HepG2 (cell line): ENCODE measurements around the gene NPW. TPM values are rescaled to one million over a fixed set of nuclear protein-coding genes. Genes with fewer than 3 reads are reported as not detected.

Experiments
- BCL6 ChIP-seq: IDR thresholded peaks from 2 replicates; pipeline ENCODE4 v1.6.1; 2016; ENCODE audit warnings: missing genetic modification reagents, missing compliant biosample characterization
- MXD4 ChIP-seq: IDR thresholded peaks from 2 replicates; pipeline ENCODE4 v1.6.1; 2016; ENCODE audit warnings: mild to moderate bottlenecking, missing biosample characterization, missing genetic modification reagents
- RCOR2 ChIP-seq: IDR thresholded peaks from 2 replicates; pipeline ENCODE4 v1.6.1; 2016; ENCODE audit warnings: missing biosample characterization, missing genetic modification reagents
- TBX2 ChIP-seq: sonication (generic); formaldehyde crosslinking; IDR thresholded peaks from 2 replicates; pipeline ENCODE4 v1.5.0; 2020; ENCODE audit warnings: missing genetic modification reagents, mild to moderate bottlenecking, borderline replicate concordance
- ZBTB38 ChIP-seq: sonication (generic); formaldehyde crosslinking; IDR thresholded peaks from 2 replicates; pipeline ENCODE4 v1.5.1; 2020; ENCODE audit warnings: mild to moderate bottlenecking, missing genetic modification reagents
- ZNF136 ChIP-seq: sonication (generic); formaldehyde crosslinking; IDR thresholded peaks from 2 replicates; pipeline ENCODE4 v1.8.1; 2022; ENCODE audit warnings: low read depth, mild to moderate bottlenecking, moderate library complexity, missing genetic modification reagents
- ZNF333 ChIP-seq: sonication (generic); formaldehyde crosslinking; IDR thresholded peaks from 2 replicates; pipeline ENCODE4 v1.4.0; 2020; ENCODE audit warnings: mild to moderate bottlenecking, missing genetic modification reagents, borderline replicate concordance
- ZNF350 ChIP-seq: sonication (generic); formaldehyde crosslinking; IDR thresholded peaks from 2 replicates; pipeline ENCODE4 v1.4.0; 2020; ENCODE audit warnings: mild to moderate bottlenecking, low read depth, missing genetic modification reagents, borderline replicate concordance
- ZNF749 ChIP-seq: sonication (generic); formaldehyde crosslinking; IDR thresholded peaks from 2 replicates; pipeline ENCODE4 v1.8.0; 2022; ENCODE audit warnings: mild to moderate bottlenecking, missing genetic modification reagents, moderate library complexity, borderline replicate concordance
- ZNF839 ChIP-seq: sonication (generic); formaldehyde crosslinking; IDR thresholded peaks from 2 replicates; pipeline ENCODE4 v1.4.0; 2020; ENCODE audit warnings: missing genetic modification reagents, mild to moderate bottlenecking, borderline replicate concordance
- polyA plus RNA-seq, 8 experiments: library from polyadenylated mRNA; depleted of rRNA in 3 of 8; stranded (reverse) in 7 of 8; unstranded in 1 of 8; fragments of >200 nt; fragmentation: Illumina TruSeq in 4 of 8; extraction: Trizol in 4 of 8; gene quantifications; 2 replicates each; pipeline versions ENCODE4 v1.2.1 to v1.2.3, GENCODE V29; 2011 to 2016; ENCODE audit warnings: low read depth in 4 of 8, missing spikeins in 1 of 8, mixed read lengths in 1 of 8; ENCODE audit not compliant: insufficient read depth in 1 of 8
- total RNA-seq, 5 experiments: library from RNA; depleted of rRNA; stranded (reverse); fragments of >200 nt; fragmentation: Illumina TruSeq; extraction: Trizol; gene quantifications; 2 replicates each; pipeline ENCODE4 v1.2.3, GENCODE V29; 2016; ENCODE audit warnings: low read depth in 1 of 5
- TF ChIP-seq, protein P1 (sequence below): sonication (generic); formaldehyde crosslinking; conservative IDR thresholded peaks from 2 replicates; pipeline ENCODE4 v1.4.0; 2020; ENCODE audit warnings: missing genetic modification reagents
- TF ChIP-seq, protein P2 (sequence below): sonication (generic); formaldehyde crosslinking; IDR thresholded peaks from 2 replicates; pipeline ENCODE4 v1.4.0; 2020; ENCODE audit warnings: missing genetic modification reagents, mild to moderate bottlenecking, borderline replicate concordance
- TF ChIP-seq, protein P3 (sequence below): sonication (generic); formaldehyde crosslinking; conservative IDR thresholded peaks from 2 replicates; pipeline ENCODE4 v1.8.0; 2022; ENCODE audit warnings: missing genetic modification reagents
- TF ChIP-seq, protein P4 (sequence below): sonication (generic); formaldehyde crosslinking; IDR thresholded peaks from 2 replicates; pipeline ENCODE4 v1.8.0; 2023; ENCODE audit warnings: mild to moderate bottlenecking, missing genetic modification reagents
- TF ChIP-seq, protein P5 (sequence below): sonication (generic); formaldehyde crosslinking; IDR thresholded peaks from 2 replicates; pipeline ENCODE4 v1.8.1; 2023; ENCODE audit warnings: missing genetic modification reagents, inconsistent platforms, borderline replicate concordance
- TF ChIP-seq, protein P6 (sequence below): sonication (generic); formaldehyde crosslinking; IDR thresholded peaks from 2 replicates; pipeline ENCODE4 v1.5.1; 2020; ENCODE audit warnings: missing genetic modification reagents, mild to moderate bottlenecking, borderline replicate concordance

The NPW gene
- total and polyA plus RNA-seq, 2 of the 13 experiments (the other 11 are each of a cell fraction or from before 2014, with no cell fraction given), result 0.24 to 0.97 TPM

DNA sequence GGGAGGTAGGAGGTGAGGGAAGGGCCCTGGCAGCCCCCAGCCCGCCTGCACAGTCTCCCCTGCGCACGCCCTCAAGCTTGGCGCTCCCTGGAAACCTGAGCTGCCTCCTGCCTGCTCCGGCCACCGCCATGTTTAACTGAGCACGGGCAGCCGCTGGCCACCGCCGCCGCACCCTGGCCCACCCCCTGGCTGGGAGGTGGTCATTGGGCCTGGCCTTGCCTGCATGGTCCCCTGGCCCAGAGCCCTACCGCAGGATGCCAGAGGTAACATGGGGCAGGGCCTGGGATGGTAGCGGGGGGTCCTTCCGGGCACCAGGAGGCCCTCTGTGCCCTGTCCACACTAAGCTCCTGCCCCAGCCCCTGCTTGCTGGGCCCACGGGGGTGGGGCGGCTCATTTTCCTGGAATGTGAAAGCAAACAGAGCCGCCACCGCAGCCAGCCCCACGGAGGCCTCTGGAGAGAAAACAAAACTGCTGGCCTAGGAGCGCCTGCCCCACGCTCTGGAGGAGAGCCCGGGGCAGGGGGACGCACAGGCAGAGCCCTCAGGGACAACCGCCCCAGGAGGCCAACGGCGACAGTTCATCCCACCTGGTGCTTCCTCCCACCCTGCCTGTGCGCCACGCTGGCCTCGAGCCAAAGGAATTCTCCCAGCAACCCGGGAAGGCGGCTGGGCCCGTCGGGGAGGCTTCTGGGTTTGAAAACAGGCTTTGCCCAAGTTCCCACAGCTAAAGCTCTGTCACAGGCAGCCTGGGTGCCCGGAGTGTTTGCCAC, 16.0 kb downstream of the NPW start (continued):
- TF ChIP-seq, protein P1, sequence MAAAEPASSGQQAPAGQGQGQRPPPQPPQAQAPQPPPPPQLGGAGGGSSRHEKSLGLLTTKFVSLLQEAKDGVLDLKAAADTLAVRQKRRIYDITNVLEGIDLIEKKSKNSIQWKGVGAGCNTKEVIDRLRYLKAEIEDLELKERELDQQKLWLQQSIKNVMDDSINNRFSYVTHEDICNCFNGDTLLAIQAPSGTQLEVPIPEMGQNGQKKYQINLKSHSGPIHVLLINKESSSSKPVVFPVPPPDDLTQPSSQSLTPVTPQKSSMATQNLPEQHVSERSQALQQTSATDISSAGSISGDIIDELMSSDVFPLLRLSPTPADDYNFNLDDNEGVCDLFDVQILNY, result peak; percentile 41; the same call in 1 of the 2 replicates
- TF ChIP-seq BCL6 (CRISPR knock-in tag), result peak; percentile 89
- TF ChIP-seq ZNF333, result no peak; the same call in 1 of the 2 replicates
- TF ChIP-seq ZNF839 (CRISPR knock-in tag), result no peak
- TF ChIP-seq ZNF749 (CRISPR knock-in tag), result 0 out of 2 replicates have a peak, but pooled peaks have one; percentile 61
- TF ChIP-seq, protein P2, sequence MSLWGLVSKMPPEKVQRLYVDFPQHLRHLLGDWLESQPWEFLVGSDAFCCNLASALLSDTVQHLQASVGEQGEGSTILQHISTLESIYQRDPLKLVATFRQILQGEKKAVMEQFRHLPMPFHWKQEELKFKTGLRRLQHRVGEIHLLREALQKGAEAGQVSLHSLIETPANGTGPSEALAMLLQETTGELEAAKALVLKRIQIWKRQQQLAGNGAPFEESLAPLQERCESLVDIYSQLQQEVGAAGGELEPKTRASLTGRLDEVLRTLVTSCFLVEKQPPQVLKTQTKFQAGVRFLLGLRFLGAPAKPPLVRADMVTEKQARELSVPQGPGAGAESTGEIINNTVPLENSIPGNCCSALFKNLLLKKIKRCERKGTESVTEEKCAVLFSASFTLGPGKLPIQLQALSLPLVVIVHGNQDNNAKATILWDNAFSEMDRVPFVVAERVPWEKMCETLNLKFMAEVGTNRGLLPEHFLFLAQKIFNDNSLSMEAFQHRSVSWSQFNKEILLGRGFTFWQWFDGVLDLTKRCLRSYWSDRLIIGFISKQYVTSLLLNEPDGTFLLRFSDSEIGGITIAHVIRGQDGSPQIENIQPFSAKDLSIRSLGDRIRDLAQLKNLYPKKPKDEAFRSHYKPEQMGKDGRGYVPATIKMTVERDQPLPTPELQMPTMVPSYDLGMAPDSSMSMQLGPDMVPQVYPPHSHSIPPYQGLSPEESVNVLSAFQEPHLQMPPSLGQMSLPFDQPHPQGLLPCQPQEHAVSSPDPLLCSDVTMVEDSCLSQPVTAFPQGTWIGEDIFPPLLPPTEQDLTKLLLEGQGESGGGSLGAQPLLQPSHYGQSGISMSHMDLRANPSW (CRISPR knock-in tag), result peak; percentile 67; the same call in 1 of the 2 replicates
- peak; percentile 21; the same call in 1 of the 2 replicates for TF ChIP-seq MXD4
- peak; percentile 83 for TF ChIP-seq TBX2 (CRISPR knock-in tag)
- TF ChIP-seq, protein P3, sequence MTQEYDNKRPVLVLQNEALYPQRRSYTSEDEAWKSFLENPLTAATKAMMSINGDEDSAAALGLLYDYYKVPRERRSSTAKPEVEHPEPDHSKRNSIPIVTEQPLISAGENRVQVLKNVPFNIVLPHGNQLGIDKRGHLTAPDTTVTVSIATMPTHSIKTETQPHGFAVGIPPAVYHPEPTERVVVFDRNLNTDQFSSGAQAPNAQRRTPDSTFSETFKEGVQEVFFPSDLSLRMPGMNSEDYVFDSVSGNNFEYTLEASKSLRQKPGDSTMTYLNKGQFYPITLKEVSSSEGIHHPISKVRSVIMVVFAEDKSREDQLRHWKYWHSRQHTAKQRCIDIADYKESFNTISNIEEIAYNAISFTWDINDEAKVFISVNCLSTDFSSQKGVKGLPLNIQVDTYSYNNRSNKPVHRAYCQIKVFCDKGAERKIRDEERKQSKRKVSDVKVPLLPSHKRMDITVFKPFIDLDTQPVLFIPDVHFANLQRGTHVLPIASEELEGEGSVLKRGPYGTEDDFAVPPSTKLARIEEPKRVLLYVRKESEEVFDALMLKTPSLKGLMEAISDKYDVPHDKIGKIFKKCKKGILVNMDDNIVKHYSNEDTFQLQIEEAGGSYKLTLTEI (CRISPR knock-in tag), result no peak
- no peak; the same call in 1 of the 2 replicates for TF ChIP-seq ZBTB38 (CRISPR knock-in tag)
- TF ChIP-seq RCOR2 (CRISPR knock-in tag), result peak; percentile 61; the same call in 1 of the 2 replicates
- TF ChIP-seq, protein P4, sequence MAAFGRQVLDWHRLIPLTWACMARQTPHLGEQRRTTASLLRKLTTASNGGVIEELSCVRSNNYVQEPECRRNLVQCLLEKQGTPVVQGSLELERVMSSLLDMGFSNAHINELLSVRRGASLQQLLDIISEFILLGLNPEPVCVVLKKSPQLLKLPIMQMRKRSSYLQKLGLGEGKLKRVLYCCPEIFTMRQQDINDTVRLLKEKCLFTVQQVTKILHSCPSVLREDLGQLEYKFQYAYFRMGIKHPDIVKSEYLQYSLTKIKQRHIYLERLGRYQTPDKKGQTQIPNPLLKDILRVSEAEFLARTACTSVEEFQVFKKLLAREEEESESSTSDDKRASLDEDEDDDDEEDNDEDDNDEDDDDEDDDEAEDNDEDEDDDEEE (CRISPR knock-in tag), result no peak
- 0 out of 2 replicates have a peak, but pooled peaks have one; percentile 44 for TF ChIP-seq ZNF136 (CRISPR knock-in tag)
- peak; percentile 58; the same call in 1 of the 2 replicates for TF ChIP-seq ZNF350
- TF ChIP-seq, protein P5, sequence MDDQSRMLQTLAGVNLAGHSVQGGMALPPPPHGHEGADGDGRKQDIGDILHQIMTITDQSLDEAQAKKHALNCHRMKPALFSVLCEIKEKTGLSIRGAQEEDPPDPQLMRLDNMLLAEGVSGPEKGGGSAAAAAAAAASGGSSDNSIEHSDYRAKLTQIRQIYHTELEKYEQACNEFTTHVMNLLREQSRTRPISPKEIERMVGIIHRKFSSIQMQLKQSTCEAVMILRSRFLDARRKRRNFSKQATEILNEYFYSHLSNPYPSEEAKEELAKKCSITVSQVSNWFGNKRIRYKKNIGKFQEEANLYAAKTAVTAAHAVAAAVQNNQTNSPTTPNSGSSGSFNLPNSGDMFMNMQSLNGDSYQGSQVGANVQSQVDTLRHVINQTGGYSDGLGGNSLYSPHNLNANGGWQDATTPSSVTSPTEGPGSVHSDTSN, result no peak; the same call in 1 of the 2 replicates
- TF ChIP-seq, protein P6, sequence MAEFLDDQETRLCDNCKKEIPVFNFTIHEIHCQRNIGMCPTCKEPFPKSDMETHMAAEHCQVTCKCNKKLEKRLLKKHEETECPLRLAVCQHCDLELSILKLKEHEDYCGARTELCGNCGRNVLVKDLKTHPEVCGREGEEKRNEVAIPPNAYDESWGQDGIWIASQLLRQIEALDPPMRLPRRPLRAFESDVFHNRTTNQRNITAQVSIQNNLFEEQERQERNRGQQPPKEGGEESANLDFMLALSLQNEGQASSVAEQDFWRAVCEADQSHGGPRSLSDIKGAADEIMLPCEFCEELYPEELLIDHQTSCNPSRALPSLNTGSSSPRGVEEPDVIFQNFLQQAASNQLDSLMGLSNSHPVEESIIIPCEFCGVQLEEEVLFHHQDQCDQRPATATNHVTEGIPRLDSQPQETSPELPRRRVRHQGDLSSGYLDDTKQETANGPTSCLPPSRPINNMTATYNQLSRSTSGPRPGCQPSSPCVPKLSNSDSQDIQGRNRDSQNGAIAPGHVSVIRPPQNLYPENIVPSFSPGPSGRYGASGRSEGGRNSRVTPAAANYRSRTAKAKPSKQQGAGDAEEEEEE, result no peak
